HepG2 (cell line): Measurements from ENCODE around the gene PPP2R5E. TPM values are rescaled to one million over a fixed set of nuclear protein-coding genes. Genes with fewer than 3 reads are reported as not detected.

Experiments
- ATAC-seq: fragments of 200-7000 bp; cut with Tn5 transposase; 3 replicates; pipeline ENCODE4 v1.9.1; 2020; ENCODE audit warnings: mild to moderate bottlenecking, moderate library complexity
- BruUV-seq: library from RNA; stranded (reverse); fragments of 400-500 nt; replicated peaks from 2 replicates; lab custom pipeline; 2021; lab: Mats Ljungman, UMichigan
- CTCF ChIA-PET: fragments of 300-600 bp; formaldehyde crosslinking; extraction: SDS; loops from one replicate; lab custom pipeline; 2021; ENCODE audit warnings: low total read pairs, inconsistent platforms, low intra/inter-chr PET ratio; lab: Yijun Ruan, JAX
- POLR2A ChIA-PET: fragments of 350-600 bp; sonication (Branson Sonifier 250); formaldehyde crosslinking; loops from one replicate; lab custom pipeline; 2020; ENCODE audit warnings: antibody characterized with exemption, inconsistent platforms; lab: Yijun Ruan, JAX
- DNase-seq: peaks from one replicate; pipeline ENCODE4 v3.0.0-alpha.2; 2015; ENCODE audit warnings: low spot score
- FAIRE-seq: peaks from 3 replicates; lab custom pipeline; 2011; peaks lifted over from hg19 to GRCh38; lab: Jason Lieb, UNC
- H2AFZ ChIP-seq: one replicate; pipeline ENCODE4 v1.6.1; 2011; ENCODE audit warnings: low read length, inconsistent platforms
- H3K27ac ChIP-seq: fragments of 300-600 bp; 3 replicates; pipeline ENCODE4 v1.8.0; 2011; ENCODE audit warnings: mixed run types, mild to moderate bottlenecking, mixed read lengths, low read length, inconsistent platforms; ENCODE audit not compliant: insufficient read depth; ENCODE audit errors: extremely low read length
- H3K27me3 ChIP-seq, 2 experiments: fragments of 200-600 bp in 1 of 2; 2 replicates in 1 of 2; 3 replicates in 1 of 2; pipeline versions ENCODE4 v1.6.0 to v1.8.0; 2011; ENCODE audit warnings: low read length in 2 of 2, mild to moderate bottlenecking in 2 of 2, moderate library complexity in 2 of 2, inconsistent platforms in 1 of 2; ENCODE audit not compliant: insufficient read depth in 2 of 2, control insufficient read depth in 1 of 2
- H3K36me3 ChIP-seq, 2 experiments: fragments of 200-600 bp in 1 of 2; replicated peaks in 1 of 2; 2 replicates in 1 of 2; 3 replicates in 1 of 2; pipeline versions ENCODE4 v1.5.1 to v1.8.0; 2011; ENCODE audit warnings: low read length in 2 of 2, inconsistent platforms in 1 of 2; ENCODE audit not compliant: insufficient read depth in 2 of 2, control insufficient read depth in 1 of 2
- H3K4me1 ChIP-seq: 2 replicates; pipeline ENCODE4 v1.5.1; 2012; ENCODE audit warnings: low read length, inconsistent platforms; ENCODE audit not compliant: insufficient read depth
- H3K4me2 ChIP-seq: 2 replicates; pipeline ENCODE4 v1.6.0; 2011; ENCODE audit warnings: low read depth, low read length, inconsistent platforms
- H3K4me3 ChIP-seq, 3 experiments: fragments of 200-600 bp in 1 of 3; sonication (generic), shearing (Covaris generic) in 1 of 3; replicated peaks in 1 of 3; 2 replicates each; pipeline ENCODE4 v1.5.1; 2011 to 2016; ENCODE audit warnings: low read length in 3 of 3, inconsistent platforms in 2 of 3, low read depth in 2 of 3, mild to moderate bottlenecking in 2 of 3, control low read depth in 1 of 3, mixed read lengths in 1 of 3; ENCODE audit not compliant: insufficient read depth in 1 of 3
- H3K79me2 ChIP-seq: one replicate; pipeline ENCODE4 v1.6.1; 2011; ENCODE audit warnings: low read length, inconsistent platforms; ENCODE audit not compliant: insufficient read depth
- H3K9ac ChIP-seq: 2 replicates; pipeline ENCODE4 v1.6.0; 2011; ENCODE audit warnings: mild to moderate bottlenecking, low read depth, low read length, inconsistent platforms; ENCODE audit not compliant: insufficient read depth
- H3K9me3 ChIP-seq: 2 replicates; pipeline ENCODE4 v1.5.1; 2012; ENCODE audit warnings: mild to moderate bottlenecking, low read length
- H4K20me1 ChIP-seq: 2 replicates; pipeline ENCODE4 v1.6.0; 2011; ENCODE audit warnings: inconsistent platforms, mild to moderate bottlenecking, low read length, moderate library complexity; ENCODE audit not compliant: insufficient read depth
- ASH2L ChIP-seq: fragments of 300-600, 200-600 bp; sonication (generic); IDR thresholded peaks from 2 replicates; pipeline ENCODE4 v1.7.0; 2017; ENCODE audit warnings: low read depth, mild to moderate bottlenecking, moderate library complexity, mixed read lengths, low read length; ENCODE audit not compliant: insufficient read length
- BORCS8-MEF2B ChIP-seq: sonication (generic); formaldehyde crosslinking; IDR thresholded peaks from 2 replicates; pipeline ENCODE4 v1.8.0; 2022; ENCODE audit warnings: mild to moderate bottlenecking, missing genetic modification reagents
- CEBPG ChIP-seq: IDR thresholded peaks from 2 replicates; pipeline ENCODE4 v1.6.1; 2016
- FOXK2 ChIP-seq: fragments of 450-650 bp; IDR thresholded peaks from 2 replicates; pipeline ENCODE4 v1.6.1; 2016
- IRX3 ChIP-seq: sonication (generic); formaldehyde crosslinking; IDR thresholded peaks from 2 replicates; pipeline ENCODE4 v1.8.1; 2023; ENCODE audit warnings: mild to moderate bottlenecking, low read depth, missing genetic modification reagents, borderline replicate concordance
- KAT7 ChIP-seq: IDR thresholded peaks from 2 replicates; pipeline ENCODE4 v1.6.1; 2018; ENCODE audit warnings: borderline replicate concordance, missing compliant biosample characterization
- MAFK ChIP-seq, 2 experiments: IDR thresholded peaks in 1 of 2; conservative IDR thresholded peaks in 1 of 2; 2 replicates each; pipeline ENCODE4 v1.6.1; 2011; ENCODE audit warnings: improper control_type of control experiment in 2 of 2, low read length in 2 of 2
- MBNL3 ChIP-seq: fragments of 250-450 bp; sonication (Bioruptor Pico); conservative IDR thresholded peaks from 2 replicates; pipeline ENCODE4 v1.8.0; 2022; ENCODE audit warnings: mild to moderate bottlenecking, inconsistent platforms
- MED13 ChIP-seq: sonication (generic); formaldehyde crosslinking; IDR thresholded peaks from 2 replicates; pipeline ENCODE4 v1.5.0; 2020; ENCODE audit warnings: missing genetic modification reagents
- MZF1 ChIP-seq: sonication (generic); formaldehyde crosslinking; IDR thresholded peaks from 2 replicates; pipeline ENCODE4 v1.8.1; 2023; ENCODE audit warnings: mild to moderate bottlenecking, missing genetic modification reagents, borderline replicate concordance
- NR1H2 ChIP-seq: sonication (generic); formaldehyde crosslinking; IDR thresholded peaks from 2 replicates; pipeline ENCODE4 v1.8.1; 2022; ENCODE audit warnings: low read depth, missing genetic modification reagents, borderline replicate concordance
- NR2F6 ChIP-seq, 2 experiments: IDR thresholded peaks; 2 replicates each; pipeline ENCODE4 v1.6.1; 2016; ENCODE audit warnings: antibody characterized with exemption in 1 of 2, mild to moderate bottlenecking in 1 of 2
- RARA ChIP-seq: IDR thresholded peaks from 2 replicates; pipeline ENCODE4 v1.6.1; 2016; ENCODE audit warnings: missing genetic modification reagents, missing compliant biosample characterization
- SETDB1 ChIP-seq: sonication (generic); formaldehyde crosslinking; IDR thresholded peaks from 2 replicates; pipeline ENCODE4 v1.5.1; 2020; ENCODE audit warnings: missing genetic modification reagents, mild to moderate bottlenecking, borderline replicate concordance
- TBL1XR1 ChIP-seq: fragments of 150-350 bp; IDR thresholded peaks from 2 replicates; pipeline ENCODE4 v1.6.1; 2014; ENCODE audit warnings: borderline replicate concordance, low read length; ENCODE audit not compliant: partially characterized antibody
- ZNF136 ChIP-seq: sonication (generic); formaldehyde crosslinking; IDR thresholded peaks from 2 replicates; pipeline ENCODE4 v1.8.1; 2022; ENCODE audit warnings: low read depth, mild to moderate bottlenecking, moderate library complexity, missing genetic modification reagents
- ZNF234 ChIP-seq: sonication (generic); formaldehyde crosslinking; conservative IDR thresholded peaks from 2 replicates; pipeline ENCODE4 v1.5.1; 2020; ENCODE audit warnings: mild to moderate bottlenecking, missing genetic modification reagents
- ZNF850 ChIP-seq: sonication (generic); formaldehyde crosslinking; conservative IDR thresholded peaks from 2 replicates; pipeline ENCODE4 v1.9.0; 2021; ENCODE audit warnings: mild to moderate bottlenecking, missing genetic modification reagents
- ZNF878 ChIP-seq: sonication (generic); formaldehyde crosslinking; IDR thresholded peaks from 2 replicates; pipeline ENCODE4 v1.8.1; 2023; ENCODE audit warnings: mild to moderate bottlenecking, missing genetic modification reagents, moderate library complexity
- ZNF883 ChIP-seq: sonication (generic); formaldehyde crosslinking; IDR thresholded peaks from 2 replicates; pipeline ENCODE4 v1.5.1; 2020; ENCODE audit warnings: mild to moderate bottlenecking, missing genetic modification reagents; ENCODE audit errors: not compliant biosample characterization
- WGBS: methylation state at CpG from one replicate; pipeline ENCODE4 v1.1.6; 2017; ENCODE audit warnings: low lambda C conversion rate; 5-methylcytosine and 5-hydroxymethylcytosine counted together
- in situ Hi-C: cut with HindIII; loops from 2 replicates; pipeline ENCODE4 v1.10.0; 2017; ENCODE audit warnings: low pct_unique_long_range_greater_than_20kb; ENCODE audit not compliant: extremely low pct_ligation_motif_present
- intact Hi-C: fragments of 100-400 bp; cut with micrococcal nuclease; formaldehyde crosslinking; loops from one replicate; pipeline ENCODE4 v1.10.0; 2022; ENCODE audit not compliant: unreplicated experiment
- polyA plus RNA-seq, 8 experiments: library from polyadenylated mRNA; depleted of rRNA in 3 of 8; stranded (reverse) in 7 of 8; unstranded in 1 of 8; fragments of >200 nt; fragmentation: Illumina TruSeq in 4 of 8; extraction: Trizol in 4 of 8; gene quantifications; 2 replicates each; pipeline versions ENCODE4 v1.2.1 to v1.2.3, GENCODE V29; 2011 to 2016; ENCODE audit warnings: low read depth in 4 of 8, missing spikeins in 1 of 8, mixed read lengths in 1 of 8; ENCODE audit not compliant: insufficient read depth in 1 of 8
- total RNA-seq, 5 experiments: library from RNA; depleted of rRNA; stranded (reverse); fragments of >200 nt; fragmentation: Illumina TruSeq; extraction: Trizol; gene quantifications; 2 replicates each; pipeline ENCODE4 v1.2.3, GENCODE V29; 2016; ENCODE audit warnings: low read depth in 1 of 5
- TF ChIP-seq, protein P1 (sequence below): sonication (generic); formaldehyde crosslinking; IDR thresholded peaks from 2 replicates; pipeline ENCODE4 v1.9.0; 2022; ENCODE audit warnings: missing genetic modification reagents, mild to moderate bottlenecking, borderline replicate concordance
- TF ChIP-seq, protein P2 (sequence below): sonication (generic); formaldehyde crosslinking; IDR thresholded peaks from 2 replicates; pipeline ENCODE4 v1.9.0; 2021; ENCODE audit warnings: missing genetic modification reagents, borderline replicate concordance

Gene PPP2R5E
- total and polyA plus RNA-seq, 2 of the 13 experiments (the other 11 are each of a cell fraction or from before 2014, with no cell fraction given) = 8.9 to 11.0 TPM

- H3K4me1 ChIP-seq = peaks cover 90% of the 10 kb centered on the region
- TF ChIP-seq RARA = peak; percentile 48; the same call in 1 of the 2 replicates
- TF ChIP-seq NR1H2 (CRISPR knock-in tag) = no peak
- no peak for TF ChIP-seq MED13
- TF ChIP-seq FOXK2 = no peak
- TF ChIP-seq ZNF878 (CRISPR knock-in tag) = no peak
- no peak for TF ChIP-seq ZNF234 (CRISPR knock-in tag)
- TF ChIP-seq ZNF883 (CRISPR knock-in tag) = no peak
- TF ChIP-seq, protein P1, sequence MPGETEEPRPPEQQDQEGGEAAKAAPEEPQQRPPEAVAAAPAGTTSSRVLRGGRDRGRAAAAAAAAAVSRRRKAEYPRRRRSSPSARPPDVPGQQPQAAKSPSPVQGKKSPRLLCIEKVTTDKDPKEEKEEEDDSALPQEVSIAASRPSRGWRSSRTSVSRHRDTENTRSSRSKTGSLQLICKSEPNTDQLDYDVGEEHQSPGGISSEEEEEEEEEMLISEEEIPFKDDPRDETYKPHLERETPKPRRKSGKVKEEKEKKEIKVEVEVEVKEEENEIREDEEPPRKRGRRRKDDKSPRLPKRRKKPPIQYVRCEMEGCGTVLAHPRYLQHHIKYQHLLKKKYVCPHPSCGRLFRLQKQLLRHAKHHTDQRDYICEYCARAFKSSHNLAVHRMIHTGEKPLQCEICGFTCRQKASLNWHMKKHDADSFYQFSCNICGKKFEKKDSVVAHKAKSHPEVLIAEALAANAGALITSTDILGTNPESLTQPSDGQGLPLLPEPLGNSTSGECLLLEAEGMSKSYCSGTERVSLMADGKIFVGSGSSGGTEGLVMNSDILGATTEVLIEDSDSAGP (CRISPR knock-in tag) = no peak
- TF ChIP-seq CEBPG = peak; percentile 79
- TF ChIP-seq ZNF136 = no peak
- no peak for TF ChIP-seq IRX3 (CRISPR knock-in tag)
- TF ChIP-seq MZF1 (CRISPR knock-in tag) = no peak
- TF ChIP-seq BORCS8-MEF2B (CRISPR knock-in tag) = no peak
- TF ChIP-seq ZNF850 (CRISPR knock-in tag) = no peak
- no peak for TF ChIP-seq TBL1XR1
- TF ChIP-seq NR2F6 (IDR thresholded peaks at IDR 0.05) = peak; percentile 47; the same call in 1 of the 2 replicates
- peak; percentile 58; the same call in 1 of the 2 replicates for TF ChIP-seq NR2F6 (CRISPR knock-in tag; IDR thresholded peaks at IDR 0.05)
- TF ChIP-seq SETDB1 (CRISPR knock-in tag) = no peak
- TF ChIP-seq, protein P2, sequence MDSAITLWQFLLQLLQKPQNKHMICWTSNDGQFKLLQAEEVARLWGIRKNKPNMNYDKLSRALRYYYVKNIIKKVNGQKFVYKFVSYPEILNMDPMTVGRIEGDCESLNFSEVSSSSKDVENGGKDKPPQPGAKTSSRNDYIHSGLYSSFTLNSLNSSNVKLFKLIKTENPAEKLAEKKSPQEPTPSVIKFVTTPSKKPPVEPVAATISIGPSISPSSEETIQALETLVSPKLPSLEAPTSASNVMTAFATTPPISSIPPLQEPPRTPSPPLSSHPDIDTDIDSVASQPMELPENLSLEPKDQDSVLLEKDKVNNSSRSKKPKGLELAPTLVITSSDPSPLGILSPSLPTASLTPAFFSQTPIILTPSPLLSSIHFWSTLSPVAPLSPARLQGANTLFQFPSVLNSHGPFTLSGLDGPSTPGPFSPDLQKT (CRISPR knock-in tag) = no peak
- no peak for TF ChIP-seq ASH2L
- no peak for TF ChIP-seq KAT7 (CRISPR knock-in tag)
- no peak for TF ChIP-seq MBNL3 (CRISPR knock-in tag)
- TF ChIP-seq MAFK (conservative IDR thresholded peaks at IDR 0.05 in 1 of 2, IDR thresholded peaks at IDR 0.05 in 1 of 2; ENCODE audit: low read length in 2 of 2) = 0 out of 4 replicates have a peak, but pooled peaks of 1 of the 2 experiments have one; percentile 18
Measured at GRCh38 chr14:63470962-63471793, 72.0 kb downstream of the PPP2R5E start.

More at GRCh38 chr14:63470962-63471793, 72.0 kb downstream of the PPP2R5E start:
- ATAC-seq (peak; percentile 76), FAIRE-seq (no peak), DNase-seq (peak; percentile 87)
- WGBS = 28% methylated on average over 3 of the region's 3 CpGs
- CTCF ChIA-PET = no interaction called here
- Histone ChIP-seq H3K9ac (peak overlapping the region; percentile 72; the same call in 1 of the 2 replicates), H3K27ac (peak overlapping the region; percentile 90), H3K27me3 (no peaks in the 10 kb centered on the region), H2AFZ (no peak overlapping the region), H3K36me3 (no peaks in the 10 kb centered on the region), H4K20me1 (no peaks in the 10 kb centered on the region), H3K9me3 (no peaks in the 10 kb centered on the region), H3K79me2 (peaks cover 71% of the 10 kb centered on the region), H3K4me2 (peak overlapping the region; percentile 71), H3K4me3 (peak overlapping the region in 2 of 3 experiments; percentile 14 to 34; a peak in 2 of 6 replicates)
- intact Hi-C loops (loop anchor here (5.0 kb wide), 1 partner anchor 71 kb away; the partner anchor contains the start of gene PPP2R5E), in situ Hi-C loops (no loop called here)
- BruUV-seq = TSS peak; percentile 76
- POLR2A ChIA-PET = interaction anchor here (1.1 to 1.8 kb wide), 4 partner anchors 10 to 171 kb away, joined by 3 to 9 read pairs (median 6); partner anchors contain the start of gene PPP2R5E
